ENCODE measurements around the gene KRTAP12-1.

- TF ChIP-seq POLR2A (IDR thresholded peaks at IDR 0.05) (no peak), CTCF (IDR thresholded peaks at IDR 0.05) (no peak)
These were observed 19.6 kb upstream of the KRTAP12-1 start for GRCh38 chr21:44701541-44701940.

All from body of pancreas (tissue), 4 donors.